Measurements from ENCODE around the gene PEMT.

The PEMT gene

GRCh38 chr17:17528696-17529652, 62.5 kb downstream of the PEMT start:
- DNase-seq, result no peak

GRCh38 chr17:17527956-17528500, 63.5 kb downstream of the PEMT start:
- DNase-seq, result no peak

GRCh38 chr17:17527534-17527933, 64.0 kb downstream of the PEMT start:
- DNase-seq, result no peak

- DNase-seq, result no peak
These were observed 65.1 kb downstream of the PEMT start for GRCh38 chr17:17526369-17526768.

GRCh38 chr17:17525956-17526355, 65.6 kb downstream of the PEMT start:
- DNase-seq, result no peak

- no peak for DNase-seq
These were observed 66.2 kb downstream of the PEMT start for GRCh38 chr17:17525311-17525710.

GRCh38 chr17:17523731-17524490, 67.6 kb downstream of the PEMT start:
- no peak for DNase-seq

- DNase-seq, result no peak
These were observed 68.3 kb downstream of the PEMT start for GRCh38 chr17:17523001-17523730.

GRCh38 chr17:17520599-17521232, 70.8 kb downstream of the PEMT start:
- no peak for DNase-seq

- no peak for DNase-seq
These were observed 71.6 kb downstream of the PEMT start for GRCh38 chr17:17519886-17520285.

GRCh38 chr17:17518951-17519350, 72.6 kb downstream of the PEMT start:
- DNase-seq, result no peak

GRCh38 chr17:17518014-17518413, 73.5 kb downstream of the PEMT start:
- DNase-seq, result no peak

GRCh38 chr17:17516941-17517720, 74.4 kb downstream of the PEMT start:
- no peak for DNase-seq

GRCh38 chr17:17515934-17516930, 75.3 kb downstream of the PEMT start:
- DNase-seq, result no peak

- DNase-seq, result no peak
These were observed 76.2 kb downstream of the PEMT start for GRCh38 chr17:17514993-17515933.

GRCh38 chr17:17514361-17514992, 77.0 kb downstream of the PEMT start:
- no peak for DNase-seq

GRCh38 chr17:17513626-17514025, 77.9 kb downstream of the PEMT start:
- DNase-seq, result no peak

GRCh38 chr17:17512866-17513265, 78.6 kb downstream of the PEMT start:
- DNase-seq, result no peak
